ENCODE measurements around the gene CXXC5.

DNA sequence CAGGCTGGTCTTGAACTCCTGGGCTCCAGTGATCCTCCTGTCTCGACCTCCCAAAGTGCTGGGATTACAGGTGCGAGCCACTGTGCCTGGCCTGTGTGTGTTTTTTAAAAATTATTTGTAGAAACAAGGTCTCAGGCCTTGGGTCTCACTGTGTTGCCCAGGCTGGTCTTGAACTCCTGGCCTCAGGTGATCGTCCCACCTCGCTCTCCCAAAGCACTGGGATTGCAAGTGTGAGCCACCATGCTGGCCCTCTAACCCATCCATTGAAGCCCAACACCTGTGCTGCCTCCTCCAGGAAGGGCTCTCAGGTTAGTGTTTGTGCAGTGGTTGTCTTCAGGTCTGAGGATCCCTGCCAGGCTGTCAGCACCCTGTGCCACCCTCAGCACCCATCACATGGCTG is 56.6 kb downstream of the CXXC5 start:
- TF ChIP-seq POLR2A (IDR thresholded peaks at IDR 0.05; ENCODE audit: low read depth, low read length) (no peak), POLR2AphosphoS5 (IDR thresholded peaks at IDR 0.05; ENCODE audit: low read depth, low read length) (no peak), TAF1 (IDR thresholded peaks at IDR 0.05; ENCODE audit: borderline replicate concordance, low read depth, low read length) (no peak)

Data from GM12892 (cell line).